HUES64 (cell line): ENCODE measurements around the gene VAMP8.

Source experiments
- H3K27ac ChIP-seq: 2 replicates; pipeline ENCODE4 v1.7.0; 2013; ENCODE audit warnings: low read depth, low read length, inconsistent platforms
- H3K27me3 ChIP-seq: 2 replicates; pipeline ENCODE4 v1.6.1; 2013; ENCODE audit warnings: mild to moderate bottlenecking, low read length; ENCODE audit not compliant: insufficient read depth
- H3K36me3 ChIP-seq: 2 replicates; pipeline ENCODE4 v1.6.1; 2013; ENCODE audit warnings: mild to moderate bottlenecking, low read length; ENCODE audit not compliant: insufficient read depth
- H3K4me1 ChIP-seq: 2 replicates; pipeline ENCODE4 v1.6.1; 2013; ENCODE audit warnings: mild to moderate bottlenecking, low read length, moderate library complexity; ENCODE audit not compliant: insufficient read depth
- H3K4me3 ChIP-seq: 2 replicates; pipeline ENCODE4 v1.5.1; 2013; ENCODE audit warnings: mild to moderate bottlenecking, low read length, moderate library complexity
- H3K9ac ChIP-seq: 2 replicates; pipeline ENCODE4 v1.6.1; 2013; ENCODE audit warnings: mild to moderate bottlenecking, low read depth, low read length
- H3K9me3 ChIP-seq: 2 replicates; pipeline ENCODE4 v1.6.1; 2013; ENCODE audit warnings: low read depth, low read length; ENCODE audit not compliant: insufficient read depth
- WGBS: fragments of 150-250, 120-280 bp; methylation state at CpG from one replicate; pipeline ENCODE4 v1.1.7; 2013; ENCODE audit warnings: missing lambda C conversion rate; 5-methylcytosine and 5-hydroxymethylcytosine counted together

VAMP8 gene

GRCh38 chr2:85560812-85561279, 16.5 kb upstream of the VAMP8 start:
- Histone ChIP-seq H3K9me3 (no peaks in the 10 kb centered on the region), H3K4me1 (no peaks in the 10 kb centered on the region), H3K4me3 (peak overlapping the region; percentile 93), H3K27me3 (no peaks in the 10 kb centered on the region), H3K36me3 (peaks cover 28% of the 10 kb centered on the region), H3K9ac (peak overlapping the region; percentile 78), H3K27ac (peak overlapping the region; percentile 62; the same call in 1 of the 2 replicates)
- WGBS, result 9% methylated on average over 14 of the region's 14 CpGs

- H3K4me1 ChIP-seq, result no peaks in the 10 kb centered on the region
- peak within 1 kb of the TSS; percentile 93 for H3K9ac ChIP-seq
- WGBS, result 8% methylated on average over 62 of the region's 64 CpGs
- peaks cover 21% of the 10 kb centered on the region for H3K36me3 ChIP-seq
- peak within 1 kb of the TSS; percentile 97 for H3K27ac ChIP-seq
- H3K4me3 ChIP-seq, result peak within 1 kb of the TSS; percentile 93
- H3K27me3 ChIP-seq, result peaks cover 2% of the 10 kb centered on the region; the same call in 1 of the 2 replicates
- H3K9me3 ChIP-seq, result no peaks in the 10 kb centered on the region
Measured at GRCh38 chr2:85561280-85562212, 15.8 kb upstream of the VAMP8 start, which contains the start of gene GGCX. TSS of gene GGCX (minus strand) at chr2:85561493. CDS start at chr2:85561428, 65 bp downstream.

GRCh38 chr2:85564144-85564563, 13.2 kb upstream of the VAMP8 start:
- Histone ChIP-seq H3K4me3 (no peak overlapping the region), H3K9ac (no peak overlapping the region), H3K27me3 (peaks cover 24% of the 10 kb centered on the region), H3K27ac (no peak overlapping the region), H3K9me3 (no peaks in the 10 kb centered on the region), H3K36me3 (peaks cover under 1% of the 10 kb centered on the region; the same call in 1 of the 2 replicates), H3K4me1 (no peaks in the 10 kb centered on the region)
- WGBS, result 90% methylated on average over 5 of the region's 5 CpGs

GRCh38 chr2:85566265-85566664, 11.1 kb upstream of the VAMP8 start:
- no peaks in the 10 kb centered on the region for H3K4me1 ChIP-seq
- no peaks in the 10 kb centered on the region for H3K36me3 ChIP-seq
- peaks cover 43% of the 10 kb centered on the region for H3K27me3 ChIP-seq
- no peak overlapping the region for H3K27ac ChIP-seq
- H3K9ac ChIP-seq, result no peak overlapping the region
- 92% methylated on average over 4 of the region's 4 CpGs for WGBS
- no peak overlapping the region for H3K4me3 ChIP-seq
- H3K9me3 ChIP-seq, result no peaks in the 10 kb centered on the region

- Histone ChIP-seq H3K4me1 (peaks cover 27% of the 10 kb centered on the region), H3K9ac (no peak overlapping the region), H3K4me3 (no peak overlapping the region), H3K27ac (no peak overlapping the region), H3K9me3 (no peaks in the 10 kb centered on the region), H3K36me3 (no peaks in the 10 kb centered on the region), H3K27me3 (peaks cover 52% of the 10 kb centered on the region)
- 92% methylated on average over 8 of the region's 8 CpGs for WGBS
Measured at GRCh38 chr2:85575739-85576138, 1.6 kb upstream of the VAMP8 start.

GRCh38 chr2:85577063-85577385, 362 bp upstream of the VAMP8 start:
- peaks cover 44% of the 10 kb centered on the region for H3K27me3 ChIP-seq
- peaks cover 27% of the 10 kb centered on the region for H3K4me1 ChIP-seq
- WGBS, result 39% methylated on average over 3 of the region's 3 CpGs
- no peaks in the 10 kb centered on the region for H3K9me3 ChIP-seq
- H3K9ac ChIP-seq, result no peak overlapping the region
- H3K36me3 ChIP-seq, result no peaks in the 10 kb centered on the region
- H3K27ac ChIP-seq, result no peak overlapping the region
- peak overlapping the region; percentile 61; the same call in 1 of the 2 replicates for H3K4me3 ChIP-seq

GRCh38 chr2:85578243-85579180, 1.1 kb downstream of the VAMP8 start:
- Histone ChIP-seq H3K36me3 (no peaks in the 10 kb centered on the region), H3K9ac (no peak overlapping the region), H3K9me3 (no peaks in the 10 kb centered on the region), H3K27me3 (peaks cover 44% of the 10 kb centered on the region), H3K4me3 (peak overlapping the region; percentile 61), H3K27ac (peak overlapping the region; percentile 66; the same call in 1 of the 2 replicates), H3K4me1 (peaks cover 27% of the 10 kb centered on the region)
- 40% methylated on average over 19 of the region's 19 CpGs for WGBS

GRCh38 chr2:85579266-85579935, 2.0 kb downstream of the VAMP8 start:
- H3K36me3 ChIP-seq, result no peaks in the 10 kb centered on the region
- no peaks in the 10 kb centered on the region for H3K9me3 ChIP-seq
- H3K27me3 ChIP-seq, result peaks cover 46% of the 10 kb centered on the region
- no peak overlapping the region for H3K9ac ChIP-seq
- peak overlapping the region; percentile 66; the same call in 1 of the 2 replicates for H3K27ac ChIP-seq
- H3K4me3 ChIP-seq, result no peak overlapping the region; the same call in 1 of the 2 replicates
- peaks cover 27% of the 10 kb centered on the region for H3K4me1 ChIP-seq
- 15% methylated on average over 6 of the region's 6 CpGs for WGBS

GRCh38 chr2:85580206-85580605, 2.8 kb downstream of the VAMP8 start:
- Histone ChIP-seq H3K27ac (no peak overlapping the region), H3K9ac (no peak overlapping the region), H3K4me1 (peaks cover 33% of the 10 kb centered on the region), H3K27me3 (peaks cover 49% of the 10 kb centered on the region), H3K9me3 (no peaks in the 10 kb centered on the region), H3K4me3 (no peak overlapping the region), H3K36me3 (no peaks in the 10 kb centered on the region)
- WGBS, result 72% methylated on average over 3 of the region's 3 CpGs

GRCh38 chr2:85582492-85582891, 5.1 kb downstream of the VAMP8 start:
- Histone ChIP-seq H3K36me3 (no peaks in the 10 kb centered on the region), H3K27me3 (peaks cover 49% of the 10 kb centered on the region)
- 91% methylated on average over 1 of the region's 1 CpG for WGBS

More at GRCh38 chr2:85582492-85582891, 5.1 kb downstream of the VAMP8 start:
- no peak overlapping the region for H3K9ac ChIP-seq
- H3K27ac ChIP-seq, result no peak overlapping the region
- no peaks in the 10 kb centered on the region for H3K9me3 ChIP-seq
- H3K4me3 ChIP-seq, result no peak overlapping the region
- peaks cover 37% of the 10 kb centered on the region for H3K4me1 ChIP-seq
